NCI-H1048 (cell line): ENCODE results near the gene JARID2.

ENCODE experiments used
- DNase-seq: peaks from one replicate; lab custom pipeline; 2025; lab: John Stamatoyannopoulos, UW

The JARID2 gene

GRCh38 chr6:15442467-15442866 is 196.6 kb downstream of the JARID2 start:
- no peak for DNase-seq

- DNase-seq: no peak
These were observed 197.4 kb downstream of the JARID2 start for GRCh38 chr6:15443119-15443830.

- no peak for DNase-seq
These were observed 198.3 kb downstream of the JARID2 start for GRCh38 chr6:15444081-15444731.

- DNase-seq: no peak
These were observed 199.0 kb downstream of the JARID2 start for GRCh38 chr6:15444881-15445280.

- DNase-seq: no peak
These were observed 201.8 kb downstream of the JARID2 start for GRCh38 chr6:15447546-15448267.

GRCh38 chr6:15449011-15449410 is 203.1 kb downstream of the JARID2 start:
- DNase-seq: no peak

- no peak for DNase-seq
These were observed 205.9 kb downstream of the JARID2 start for GRCh38 chr6:15451738-15452137.

- DNase-seq: no peak
These were observed 206.5 kb downstream of the JARID2 start for GRCh38 chr6:15452182-15452941.

GRCh38 chr6:15453186-15453585 is 207.3 kb downstream of the JARID2 start:
- no peak for DNase-seq

- DNase-seq: no peak
These were observed 207.8 kb downstream of the JARID2 start for GRCh38 chr6:15453622-15454021.

- no peak for DNase-seq
These were observed 210.6 kb downstream of the JARID2 start for GRCh38 chr6:15456422-15456821.

GRCh38 chr6:15457121-15457650 is 211.3 kb downstream of the JARID2 start:
- no peak for DNase-seq

- DNase-seq: no peak
These were observed 212.2 kb downstream of the JARID2 start for GRCh38 chr6:15458021-15458459.

- no peak for DNase-seq
These were observed 214.3 kb downstream of the JARID2 start for GRCh38 chr6:15460110-15460727.

- DNase-seq: no peak
These were observed 215.5 kb downstream of the JARID2 start for GRCh38 chr6:15461127-15461944.

GRCh38 chr6:15462256-15462655 is 216.4 kb downstream of the JARID2 start:
- DNase-seq: no peak

GRCh38 chr6:15462717-15463525 is 217.1 kb downstream of the JARID2 start:
- DNase-seq: no peak

GRCh38 chr6:15464211-15464725 is 218.4 kb downstream of the JARID2 start:
- DNase-seq: no peak

- no peak for DNase-seq
These were observed 219.3 kb downstream of the JARID2 start for GRCh38 chr6:15465212-15465611.

- DNase-seq: no peak
These were observed 224.9 kb downstream of the JARID2 start for GRCh38 chr6:15470746-15471145.
